WTC11 (cell line): Measurements from ENCODE around the gene PHIP.

Experiments
- CTCF ChIP-seq: fragments of 200-600 bp; IDR thresholded peaks from 2 replicates; pipeline ENCODE4 v1.8.0; 2022; ENCODE audit warnings: antibody characterized with exemption
- NR3C1 ChIP-seq: sonication (generic); formaldehyde crosslinking; conservative IDR thresholded peaks from 2 replicates; pipeline ENCODE4 v1.8.1; 2023; ENCODE audit warnings: low read depth, mild to moderate bottlenecking, missing genetic modification reagents
- PRRX2 ChIP-seq: fragments of 250-450 bp; sonication (Bioruptor Pico); IDR thresholded peaks from 2 replicates; pipeline ENCODE4 v1.8.0; 2021; ENCODE audit warnings: mild to moderate bottlenecking
- ZNF219 ChIP-seq: sonication (generic); formaldehyde crosslinking; IDR thresholded peaks from 2 replicates; pipeline ENCODE4 v1.8.0; 2023; ENCODE audit warnings: missing genetic modification reagents, mild to moderate bottlenecking, borderline replicate concordance
- ZNF281 ChIP-seq: sonication (generic); formaldehyde crosslinking; IDR thresholded peaks from 2 replicates; pipeline ENCODE4 v1.8.0; 2023; ENCODE audit warnings: mild to moderate bottlenecking, missing genetic modification reagents
- TF ChIP-seq, protein P1 (sequence below): sonication (generic); formaldehyde crosslinking; IDR thresholded peaks from 2 replicates; pipeline ENCODE4 v1.8.1; 2023; ENCODE audit warnings: mild to moderate bottlenecking, missing genetic modification reagents, moderate library complexity

DNA sequence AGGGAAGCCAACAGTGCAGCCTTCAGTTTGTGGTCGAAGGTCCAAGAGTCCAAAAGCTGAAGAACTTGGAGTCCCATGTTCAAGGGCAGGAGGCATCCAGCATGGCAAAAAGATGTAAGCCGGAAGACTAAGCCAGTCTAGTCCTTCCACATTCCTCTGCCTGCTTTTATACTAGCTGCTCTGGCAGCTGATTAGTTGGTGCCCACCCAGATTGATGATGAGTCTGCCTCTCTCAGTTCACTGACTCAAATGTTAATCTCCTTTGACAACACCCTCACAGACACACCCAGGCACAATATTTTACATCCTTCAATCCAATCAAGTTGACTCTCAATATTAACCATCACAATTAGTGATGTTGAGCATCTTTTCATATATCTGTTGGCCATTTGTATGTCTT lies 23.1 kb upstream of the PHIP start:
- TF ChIP-seq CTCF (no peak), ZNF219 (no peak), NR3C1 (CRISPR knock-in tag) (no peak), PRRX2 (no peak), ZNF281 (CRISPR knock-in tag) (no peak)
- TF ChIP-seq, protein P1, sequence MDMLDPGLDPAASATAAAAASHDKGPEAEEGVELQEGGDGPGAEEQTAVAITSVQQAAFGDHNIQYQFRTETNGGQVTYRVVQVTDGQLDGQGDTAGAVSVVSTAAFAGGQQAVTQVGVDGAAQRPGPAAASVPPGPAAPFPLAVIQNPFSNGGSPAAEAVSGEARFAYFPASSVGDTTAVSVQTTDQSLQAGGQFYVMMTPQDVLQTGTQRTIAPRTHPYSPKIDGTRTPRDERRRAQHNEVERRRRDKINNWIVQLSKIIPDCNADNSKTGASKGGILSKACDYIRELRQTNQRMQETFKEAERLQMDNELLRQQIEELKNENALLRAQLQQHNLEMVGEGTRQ (CRISPR knock-in tag), result no peak
